Central memory CD8-positive, alpha-beta T cell (primary cell): ENCODE results near the gene CHSY1.

Source experiments
- ATAC-seq: fragments of 150-1000 bp; cut with Tn5 transposase; replicated peaks from 2 replicates; pipeline ENCODE4 v1.10.0; 2022; ENCODE audit warnings: mild to moderate bottlenecking, moderate FRiP score, moderate number of reproducible peaks; ENCODE audit not compliant: poor library complexity, severe bottlenecking; ENCODE audit errors: extremely low read depth
- DNase-seq, 2 donors: peaks; one replicate each; pipeline ENCODE4 v3.0.0; 2021; ENCODE audit warnings: low spot score in 2 of 2
- H3K27ac Mint-ChIP-seq: one replicate; pipeline ENCODE4 v1.8.0; 2022; ENCODE audit warnings: low read depth, mild to moderate bottlenecking, moderate library complexity, mixed read lengths
- H3K27me3 Mint-ChIP-seq: one replicate; pipeline ENCODE4 v1.8.0; 2022; ENCODE audit warnings: mixed read lengths
- H3K36me3 Mint-ChIP-seq: one replicate; pipeline ENCODE4 v1.8.0; 2022; ENCODE audit warnings: mild to moderate bottlenecking, moderate library complexity, mixed read lengths; ENCODE audit not compliant: insufficient read depth
- H3K4me1 Mint-ChIP-seq: one replicate; pipeline ENCODE4 v1.8.0; 2022; ENCODE audit warnings: mixed read lengths
- H3K4me3 Mint-ChIP-seq: one replicate; pipeline ENCODE4 v1.8.0; 2022; ENCODE audit warnings: mild to moderate bottlenecking, moderate library complexity, mixed read lengths
- H3K9me3 Mint-ChIP-seq: one replicate; pipeline ENCODE4 v1.8.0; 2022; ENCODE audit warnings: mixed read lengths

CHSY1 gene

DNA sequence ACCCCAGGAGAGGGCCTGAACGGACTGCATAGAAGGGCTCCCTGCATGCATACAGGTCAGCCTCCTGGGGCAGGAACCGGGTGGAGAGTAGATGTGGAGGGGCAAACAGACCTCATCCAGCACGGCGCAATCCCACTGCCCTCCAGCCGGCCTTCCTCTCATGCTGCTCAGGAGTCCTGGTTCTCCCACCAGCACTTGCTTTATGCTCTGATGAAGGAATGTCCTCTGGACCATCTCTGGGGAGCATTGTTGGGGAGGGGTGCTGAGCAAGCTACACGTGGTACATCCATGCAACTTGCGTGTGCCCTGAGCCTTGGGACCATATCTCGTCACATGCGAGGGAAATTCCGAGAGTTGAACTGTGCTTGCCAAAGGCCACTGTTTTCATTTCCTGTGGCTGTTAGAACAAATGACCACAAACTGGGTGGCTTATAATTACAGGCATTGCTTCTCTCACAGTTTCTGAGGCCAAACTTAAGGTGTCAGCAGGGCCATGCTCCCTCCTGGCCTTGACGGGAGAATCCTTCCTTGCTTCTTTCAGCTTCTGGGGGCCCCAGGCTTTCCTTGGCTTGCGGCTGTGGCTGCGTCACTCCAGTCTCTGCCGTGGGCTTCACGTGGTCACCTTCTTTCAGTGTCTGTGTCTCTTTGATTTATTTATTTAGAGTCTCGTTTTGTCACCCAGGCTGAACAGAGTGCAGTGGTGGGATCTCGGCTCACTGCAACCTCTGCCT, 13.2 kb upstream of the CHSY1 start:
- ATAC-seq (no peak), DNase-seq (no peak)
- Mint-ChIP-seq H3K4me3 (no peak overlapping the region), H3K27me3 (peaks cover 6% of the 10 kb centered on the region), H3K27ac (no peak overlapping the region), H3K36me3 (peaks cover 12% of the 10 kb centered on the region), H3K9me3 (no peaks in the 10 kb centered on the region), H3K4me1 (peaks cover 8% of the 10 kb centered on the region)

DNA sequence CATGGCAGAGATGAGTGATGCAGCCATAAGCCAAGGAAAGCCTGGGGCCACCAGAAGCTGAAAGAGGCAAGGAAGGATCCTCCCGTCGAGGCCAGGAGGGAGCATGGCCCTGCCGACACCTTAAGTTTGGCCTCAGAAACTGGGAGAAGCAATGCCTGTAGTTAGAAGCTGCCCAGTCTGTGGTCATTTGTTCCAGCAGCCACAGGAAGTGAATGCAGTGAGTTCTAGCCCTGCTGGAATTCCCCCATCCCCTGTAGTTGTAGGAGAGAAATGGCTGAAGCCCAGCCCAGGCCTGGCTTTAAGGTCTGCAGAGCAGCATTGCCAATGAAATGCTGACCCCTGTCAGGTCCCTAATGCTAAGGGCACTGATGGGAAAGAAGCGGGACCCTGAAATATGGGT, 12.2 kb upstream of the CHSY1 start:
- peaks cover 6% of the 10 kb centered on the region for H3K4me1 Mint-ChIP-seq
- H3K4me3 Mint-ChIP-seq, result no peak overlapping the region
- DNase-seq, result no peak
- no peaks in the 10 kb centered on the region for H3K9me3 Mint-ChIP-seq
- no peak overlapping the region for H3K27ac Mint-ChIP-seq
- ATAC-seq, result no peak
- H3K27me3 Mint-ChIP-seq, result peaks cover 17% of the 10 kb centered on the region
- H3K36me3 Mint-ChIP-seq, result peaks cover 5% of the 10 kb centered on the region

DNA sequence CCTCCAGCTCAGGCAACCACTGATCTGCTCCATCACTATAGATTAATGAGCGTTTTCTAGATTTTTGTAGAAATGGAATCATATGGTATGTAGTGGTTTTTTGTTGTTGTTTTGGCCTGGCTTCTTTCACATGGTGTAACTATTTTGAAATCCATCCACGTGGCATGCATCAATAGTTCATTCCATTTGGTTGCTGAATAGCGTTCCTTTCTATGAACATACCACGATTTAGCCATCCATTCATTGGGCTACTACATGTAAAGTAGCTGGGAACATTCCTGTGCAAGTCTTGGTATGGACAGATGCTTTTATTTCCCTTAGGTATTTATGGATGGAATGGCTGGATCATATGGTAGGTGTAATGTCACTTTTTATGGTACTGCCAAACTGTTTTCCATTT, 10.7 kb upstream of the CHSY1 start:
- Mint-ChIP-seq H3K4me1 (peaks cover 5% of the 10 kb centered on the region), H3K4me3 (no peak overlapping the region), H3K36me3 (peaks cover 9% of the 10 kb centered on the region), H3K27me3 (peaks cover 26% of the 10 kb centered on the region), H3K9me3 (no peaks in the 10 kb centered on the region), H3K27ac (no peak overlapping the region)
- DNase-seq (no peak), ATAC-seq (no peak)

DNA sequence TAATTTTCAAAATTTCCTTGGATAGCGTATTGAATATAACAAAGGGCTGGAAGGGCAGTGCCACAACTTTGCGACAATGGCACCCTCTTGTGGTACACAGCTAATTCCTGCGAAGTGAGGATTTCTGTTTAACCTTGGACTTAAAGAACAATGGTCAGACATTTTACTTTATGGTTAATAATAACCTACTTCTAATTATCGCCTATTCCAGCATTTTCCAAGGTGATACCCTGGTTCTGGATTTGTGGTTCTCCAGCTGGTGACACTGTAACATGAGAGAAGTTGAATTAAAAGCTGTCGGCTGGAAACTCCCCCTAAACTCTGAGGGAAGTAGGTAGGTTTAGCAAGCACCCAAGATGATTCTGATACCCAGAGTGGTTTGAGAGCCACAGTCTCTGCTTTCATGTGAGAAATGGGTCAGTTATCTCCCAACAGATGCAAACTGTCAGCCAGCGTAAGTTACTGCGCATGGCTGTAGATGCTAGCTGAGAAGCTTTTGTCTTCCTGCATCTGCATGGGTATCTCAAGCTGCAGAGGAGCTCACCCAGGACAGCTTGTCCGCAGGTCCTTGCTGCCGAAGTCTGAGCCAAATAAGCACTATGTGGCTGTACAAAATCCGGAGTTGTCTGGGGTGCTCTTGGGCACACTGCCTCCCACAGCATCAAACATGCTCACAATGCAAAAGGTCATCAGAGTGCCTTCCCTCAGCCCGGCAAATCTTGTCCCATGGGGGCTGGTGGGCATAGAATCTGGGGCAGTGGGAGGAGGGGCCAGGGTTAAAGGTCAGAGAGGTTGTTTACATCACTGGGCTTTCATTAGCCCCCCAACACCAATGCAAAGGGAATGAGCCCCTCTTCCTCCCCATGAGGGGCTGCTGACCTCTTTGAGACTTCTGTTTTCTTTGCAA, 6.6 kb upstream of the CHSY1 start:
- no peak overlapping the region for H3K27ac Mint-ChIP-seq
- DNase-seq (peak in 1 of 2 donors; percentile 22), ATAC-seq (peak; percentile 60)
- H3K4me1 Mint-ChIP-seq, result peaks cover 5% of the 10 kb centered on the region
- no peak overlapping the region for H3K4me3 Mint-ChIP-seq
- H3K36me3 Mint-ChIP-seq, result peaks cover 4% of the 10 kb centered on the region
- H3K27me3 Mint-ChIP-seq, result peaks cover 26% of the 10 kb centered on the region
- no peaks in the 10 kb centered on the region for H3K9me3 Mint-ChIP-seq

DNA sequence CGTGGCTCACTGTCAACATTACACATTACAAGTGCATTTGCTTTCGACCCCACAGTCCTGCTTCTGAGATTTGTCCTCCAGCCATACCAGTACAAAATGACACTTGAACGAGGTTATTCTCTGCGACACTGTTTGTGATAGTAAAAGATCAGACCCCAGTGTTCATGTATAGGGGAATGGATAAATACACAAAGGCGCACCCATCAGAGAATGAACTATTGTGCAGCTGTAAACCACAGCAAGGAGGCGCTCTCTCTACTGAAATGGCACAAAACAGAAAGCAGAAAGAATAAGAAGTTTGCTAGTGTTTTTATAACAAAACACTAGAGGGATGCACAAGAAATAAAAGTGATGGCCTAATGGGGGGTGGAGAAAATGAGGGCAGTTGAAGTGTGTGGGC, 4.9 kb upstream of the CHSY1 start:
- no peak for ATAC-seq
- Mint-ChIP-seq H3K4me1 (peaks cover 12% of the 10 kb centered on the region), H3K36me3 (peaks cover 7% of the 10 kb centered on the region), H3K27ac (no peak overlapping the region), H3K9me3 (no peaks in the 10 kb centered on the region), H3K27me3 (peaks cover 26% of the 10 kb centered on the region), H3K4me3 (no peak overlapping the region)
- DNase-seq, result no peak

DNA sequence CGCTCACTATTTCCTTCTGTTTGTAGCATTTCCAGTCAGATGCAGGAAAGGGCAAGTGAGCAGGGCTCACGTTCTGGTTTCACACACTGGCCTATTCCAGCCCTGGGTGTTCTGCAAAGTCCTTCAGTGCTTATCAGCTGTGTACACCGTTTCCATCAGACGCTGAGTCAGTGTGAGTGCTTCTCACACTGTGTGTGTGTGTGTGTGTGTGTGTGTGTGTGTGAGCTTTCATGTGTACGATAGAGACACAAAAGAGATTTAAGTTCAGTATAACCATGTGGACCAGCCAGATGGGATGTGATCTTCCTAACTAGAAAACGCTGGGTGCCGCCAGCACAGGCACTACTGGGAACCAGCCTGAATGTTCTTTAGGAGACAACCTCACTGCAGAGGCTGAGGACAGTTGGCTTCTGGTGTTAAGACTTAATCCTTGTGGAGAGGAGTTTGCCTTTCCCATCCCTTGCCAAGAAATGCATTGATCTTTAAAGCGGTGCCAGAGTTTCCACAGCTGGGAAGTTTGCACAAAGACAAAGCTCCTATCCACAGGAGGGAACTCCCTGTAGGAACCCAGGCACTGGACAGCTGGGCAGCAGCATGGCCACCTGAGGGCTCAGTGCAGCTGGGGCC, 3.9 kb upstream of the CHSY1 start:
- Mint-ChIP-seq H3K9me3 (no peaks in the 10 kb centered on the region), H3K36me3 (peaks cover 11% of the 10 kb centered on the region), H3K27me3 (peaks cover 26% of the 10 kb centered on the region), H3K27ac (no peak overlapping the region), H3K4me3 (no peak overlapping the region), H3K4me1 (peaks cover 12% of the 10 kb centered on the region)
- no peak for ATAC-seq
- DNase-seq, result no peak

DNA sequence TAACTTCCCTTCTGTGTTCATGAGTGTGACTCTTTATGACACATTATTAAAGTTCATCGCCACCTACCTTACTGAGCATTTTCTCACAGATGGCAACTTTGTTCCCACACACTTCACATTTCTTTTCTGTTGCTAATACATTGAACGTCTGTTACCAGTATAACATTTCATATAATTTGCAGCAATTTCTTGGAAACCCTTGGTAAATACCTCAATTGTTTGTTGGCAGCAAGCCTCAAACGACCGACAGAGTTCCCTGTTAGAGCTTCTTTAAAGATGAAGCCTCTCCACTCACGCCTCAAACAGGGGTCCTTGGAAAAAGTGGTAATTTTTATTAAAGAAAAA, 3.2 kb upstream of the CHSY1 start:
- H3K27ac Mint-ChIP-seq, result no peak overlapping the region
- peaks cover 19% of the 10 kb centered on the region for H3K4me1 Mint-ChIP-seq
- H3K27me3 Mint-ChIP-seq, result peaks cover 19% of the 10 kb centered on the region
- H3K9me3 Mint-ChIP-seq, result no peaks in the 10 kb centered on the region
- H3K4me3 Mint-ChIP-seq, result no peak overlapping the region
- peaks cover 18% of the 10 kb centered on the region for H3K36me3 Mint-ChIP-seq
- ATAC-seq (no peak), DNase-seq (no peak)

DNA sequence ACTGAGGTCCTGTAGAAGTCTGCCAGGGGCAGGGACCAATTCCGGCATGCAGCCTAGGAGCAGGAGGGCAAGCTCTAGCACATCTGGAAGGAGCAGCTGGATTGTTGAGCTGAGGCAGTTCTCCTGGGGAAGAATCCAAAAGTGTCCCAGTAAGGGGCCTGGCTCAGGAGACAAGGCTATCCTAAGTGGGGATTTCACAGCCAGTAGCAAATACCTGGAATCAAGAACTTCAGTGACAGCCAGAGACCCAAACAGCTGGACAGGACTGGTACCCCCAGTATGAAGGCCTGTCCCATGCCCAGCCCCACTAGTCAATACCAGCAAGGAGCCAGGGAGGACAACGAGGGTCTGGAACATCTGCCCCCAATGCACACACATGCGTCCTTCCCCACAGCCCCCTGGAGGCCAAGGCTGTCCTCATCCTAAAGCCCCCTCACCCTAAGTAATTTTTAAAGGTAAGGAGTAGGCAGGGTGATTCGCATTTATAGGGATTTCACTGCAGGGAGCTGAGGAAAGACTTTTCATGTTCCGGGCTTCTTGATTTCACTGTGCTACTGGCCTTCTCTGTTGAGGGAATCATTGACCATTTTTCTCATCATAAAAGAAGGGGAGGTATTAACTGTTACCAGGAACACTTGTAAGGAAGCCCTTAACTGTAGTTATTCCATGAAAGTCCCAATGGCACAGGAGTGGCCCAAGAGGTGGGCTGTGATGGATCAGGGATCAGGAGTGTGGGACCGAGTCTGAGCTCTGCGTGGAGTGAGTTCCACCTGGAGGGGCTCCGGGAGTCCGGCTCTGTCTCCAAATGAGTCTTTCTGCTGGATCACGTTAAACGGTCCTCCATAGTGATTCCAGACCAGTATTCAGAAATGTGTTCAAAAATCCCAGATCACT, 2.6 kb upstream of the CHSY1 start:
- Mint-ChIP-seq H3K4me3 (no peak overlapping the region), H3K9me3 (no peaks in the 10 kb centered on the region), H3K27ac (no peak overlapping the region), H3K27me3 (peaks cover 13% of the 10 kb centered on the region), H3K4me1 (peaks cover 24% of the 10 kb centered on the region), H3K36me3 (peaks cover 18% of the 10 kb centered on the region)
- DNase-seq, result no peak
- ATAC-seq, result no peak

DNA sequence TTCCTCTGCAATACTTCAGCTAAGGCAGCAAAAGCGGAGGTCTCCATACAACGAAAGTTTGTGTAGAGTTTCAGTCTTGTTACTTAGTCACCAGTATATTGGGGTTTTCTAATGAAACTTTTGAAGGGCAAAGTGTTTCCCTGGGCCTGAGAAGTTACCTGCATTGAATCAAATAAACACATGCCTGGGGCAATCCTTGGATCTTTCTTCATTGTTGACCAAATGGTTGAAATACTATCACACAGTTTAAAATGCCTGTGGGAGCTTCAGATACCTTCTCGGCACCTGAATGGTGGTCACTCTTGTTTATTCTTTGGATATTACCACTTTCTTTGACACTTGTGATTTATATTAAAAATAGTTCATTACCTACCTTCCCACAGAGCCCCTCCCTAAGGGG, 988 bp upstream of the CHSY1 start:
- H3K27me3 Mint-ChIP-seq, result no peaks in the 10 kb centered on the region
- DNase-seq, result no peak
- ATAC-seq, result no peak
- peaks cover 29% of the 10 kb centered on the region for H3K4me1 Mint-ChIP-seq
- H3K36me3 Mint-ChIP-seq, result peaks cover 15% of the 10 kb centered on the region
- peak overlapping the region; percentile 97 for H3K4me3 Mint-ChIP-seq
- peak overlapping the region; percentile 80 for H3K27ac Mint-ChIP-seq
- H3K9me3 Mint-ChIP-seq, result no peaks in the 10 kb centered on the region

DNA sequence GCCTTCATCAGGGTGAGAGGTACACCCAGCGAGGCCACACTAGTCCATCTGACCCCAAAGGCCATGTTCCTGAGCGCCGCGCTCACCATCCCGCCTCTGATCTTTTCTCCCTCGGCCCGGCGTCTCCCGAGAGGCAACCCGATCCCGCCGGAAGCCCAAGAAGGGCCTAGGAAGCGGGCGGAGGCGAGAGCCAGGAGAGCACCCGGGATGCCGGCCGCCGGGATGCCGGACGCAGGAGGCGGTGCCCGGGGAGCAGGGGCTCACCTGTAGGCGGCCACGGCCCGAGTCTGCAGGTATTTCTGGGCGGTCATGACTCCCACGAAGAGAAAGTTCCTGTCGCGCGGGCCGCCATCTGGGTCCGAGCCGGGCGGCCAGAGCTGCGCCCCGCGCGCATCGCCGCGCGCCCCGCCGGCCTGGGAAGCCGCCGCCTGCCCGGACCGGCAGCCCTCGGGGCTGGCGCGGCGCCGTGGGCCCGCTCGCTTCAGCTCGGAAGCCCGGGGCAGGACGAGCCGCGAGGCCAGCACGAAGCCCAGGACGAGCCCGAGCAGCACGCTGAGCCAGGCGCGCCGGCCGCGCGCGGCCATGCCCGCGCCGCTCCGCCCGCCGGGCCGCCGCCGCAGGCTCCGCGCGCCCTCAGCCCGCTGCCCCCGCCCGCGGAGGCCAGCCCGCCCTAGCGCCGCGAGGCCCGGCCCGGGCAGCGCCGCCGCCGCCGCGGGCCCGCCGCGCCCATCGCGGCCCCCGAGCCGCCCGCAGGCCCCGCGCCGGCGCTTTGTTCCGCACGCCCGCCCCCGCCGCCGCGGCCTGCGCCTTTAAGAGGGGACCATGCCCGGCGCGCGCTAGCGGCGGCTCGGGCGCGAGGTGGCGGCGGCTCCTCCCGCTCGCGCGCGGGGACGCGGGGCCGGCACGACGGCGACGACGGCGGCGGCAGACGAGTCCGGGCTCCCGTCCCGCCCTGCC, 697 bp downstream of the CHSY1 start:
- Mint-ChIP-seq H3K9me3 (no peaks in the 10 kb centered on the region), H3K4me3 (peak overlapping the region; percentile 97), H3K4me1 (peaks cover 46% of the 10 kb centered on the region), H3K27me3 (no peaks in the 10 kb centered on the region), H3K36me3 (peaks cover 15% of the 10 kb centered on the region), H3K27ac (peak overlapping the region; percentile 80)
- peak; percentile 63 for ATAC-seq
- no peak for DNase-seq

DNA sequence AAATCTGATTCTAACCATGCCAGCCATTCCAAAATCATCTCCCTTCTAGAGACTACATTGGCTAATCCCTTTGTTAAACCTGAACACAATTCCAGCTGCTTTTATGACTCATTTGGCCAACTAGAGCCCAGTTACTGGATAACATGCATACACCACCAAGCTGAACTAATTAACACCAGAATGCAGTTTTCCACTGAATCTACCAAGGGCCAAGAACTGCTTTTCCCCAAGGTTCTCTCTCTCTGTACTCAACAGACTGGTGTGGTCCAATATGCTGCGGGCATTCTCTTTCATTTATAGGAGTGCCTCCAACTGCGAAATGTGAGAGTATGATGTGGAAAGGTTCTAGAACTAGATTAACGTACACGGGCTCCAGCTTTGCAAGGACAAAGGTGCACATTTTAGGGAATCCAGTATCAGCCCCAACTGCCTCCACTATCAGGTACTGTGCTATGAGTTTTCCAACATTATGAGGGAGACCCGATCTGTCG, 1.5 kb downstream of the CHSY1 start:
- no peaks in the 10 kb centered on the region for H3K9me3 Mint-ChIP-seq
- peaks cover 54% of the 10 kb centered on the region for H3K4me1 Mint-ChIP-seq
- peak overlapping the region; percentile 67 for H3K27ac Mint-ChIP-seq
- DNase-seq, result no peak
- peak overlapping the region; percentile 86 for H3K4me3 Mint-ChIP-seq
- H3K27me3 Mint-ChIP-seq, result no peaks in the 10 kb centered on the region
- no peak for ATAC-seq
- peaks cover 15% of the 10 kb centered on the region for H3K36me3 Mint-ChIP-seq
